Astrocyte (in vitro differentiated cells and primary cell): ENCODE data around the gene SLBP.

Source experiments
- EZH2 ChIP-seq: IDR thresholded peaks from 2 replicates; pipeline ENCODE4 v1.6.1; 2012; ENCODE audit warnings: mild to moderate bottlenecking, low read length, inconsistent platforms; ENCODE audit not compliant: insufficient read depth
- TF ChIP-seq, protein P1 (sequence below): IDR thresholded peaks from 2 replicates; pipeline ENCODE4 v1.5.1; 2011; ENCODE audit warnings: low read depth, mild to moderate bottlenecking, inconsistent platforms, low read length, moderate library complexity; ENCODE audit not compliant: insufficient read depth

- TF ChIP-seq, protein P1, sequence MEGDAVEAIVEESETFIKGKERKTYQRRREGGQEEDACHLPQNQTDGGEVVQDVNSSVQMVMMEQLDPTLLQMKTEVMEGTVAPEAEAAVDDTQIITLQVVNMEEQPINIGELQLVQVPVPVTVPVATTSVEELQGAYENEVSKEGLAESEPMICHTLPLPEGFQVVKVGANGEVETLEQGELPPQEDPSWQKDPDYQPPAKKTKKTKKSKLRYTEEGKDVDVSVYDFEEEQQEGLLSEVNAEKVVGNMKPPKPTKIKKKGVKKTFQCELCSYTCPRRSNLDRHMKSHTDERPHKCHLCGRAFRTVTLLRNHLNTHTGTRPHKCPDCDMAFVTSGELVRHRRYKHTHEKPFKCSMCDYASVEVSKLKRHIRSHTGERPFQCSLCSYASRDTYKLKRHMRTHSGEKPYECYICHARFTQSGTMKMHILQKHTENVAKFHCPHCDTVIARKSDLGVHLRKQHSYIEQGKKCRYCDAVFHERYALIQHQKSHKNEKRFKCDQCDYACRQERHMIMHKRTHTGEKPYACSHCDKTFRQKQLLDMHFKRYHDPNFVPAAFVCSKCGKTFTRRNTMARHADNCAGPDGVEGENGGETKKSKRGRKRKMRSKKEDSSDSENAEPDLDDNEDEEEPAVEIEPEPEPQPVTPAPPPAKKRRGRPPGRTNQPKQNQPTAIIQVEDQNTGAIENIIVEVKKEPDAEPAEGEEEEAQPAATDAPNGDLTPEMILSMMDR: no peak
- no peak for TF ChIP-seq EZH2
Observed at GRCh38 chr4:1717129-1718094, 5.3 kb upstream of the SLBP start.
